Measurements from ENCODE around the gene LFNG.

- TF ChIP-seq HMGXB4 (CRISPR knock-in tag; IDR thresholded peaks at IDR 0.05; ENCODE audit: borderline replicate concordance) (no peak), CTCF (IDR thresholded peaks at IDR 0.05) (no peak), SREBF2 (IDR thresholded peaks at IDR 0.05) (no peak)
Measured at GRCh38 chr7:2499719-2500430, 19.7 kb upstream of the LFNG start.
